Measurements from ENCODE around the gene SNRPB2. TPM values are rescaled to one million over a fixed set of nuclear protein-coding genes. Genes with fewer than 3 reads are reported as not detected.
A peak's percentile ranks its signal among the peaks of the same experiment; 100 is the strongest.

SNRPB2 gene
- 100 to 1,000 TPM in 1 of 3 donors, 10 to 100 TPM in 2; 82.3 to 112 (median 84.5) TPM for polyA plus RNA-seq

GRCh38 chr20:16729565-16730460, at the start of gene SNRPB2:
SNRPB2 (plus strand) TSS chr20:16730026; CDS start chr20:16731703, 1,677 bp downstream.
- no peaks in the 10 kb centered on the region for H3K9me3 Mint-ChIP-seq
- H3K4me1 Mint-ChIP-seq = peaks cover 50 to 60% of the 10 kb centered on the region in 2 donors
- H3K4me3 Mint-ChIP-seq = peak within 1 kb of the TSS; percentile 94 to 100 (median 99)
- peaks cover 4 to 15% (median 8%) of the 10 kb centered on the region in 3 donors for H3K27me3 Mint-ChIP-seq (ENCODE audit: low read depth in 3 of 3)
- H3K36me3 Mint-ChIP-seq = peaks cover 7 to 20% (median 8%) of the 10 kb centered on the region in 3 donors
- H3K27ac Mint-ChIP-seq = peak within 1 kb of the TSS; percentile 94 to 100 (median 100)
- DNase-seq = peak; percentile 86 to 90 (median 89)

DNA sequence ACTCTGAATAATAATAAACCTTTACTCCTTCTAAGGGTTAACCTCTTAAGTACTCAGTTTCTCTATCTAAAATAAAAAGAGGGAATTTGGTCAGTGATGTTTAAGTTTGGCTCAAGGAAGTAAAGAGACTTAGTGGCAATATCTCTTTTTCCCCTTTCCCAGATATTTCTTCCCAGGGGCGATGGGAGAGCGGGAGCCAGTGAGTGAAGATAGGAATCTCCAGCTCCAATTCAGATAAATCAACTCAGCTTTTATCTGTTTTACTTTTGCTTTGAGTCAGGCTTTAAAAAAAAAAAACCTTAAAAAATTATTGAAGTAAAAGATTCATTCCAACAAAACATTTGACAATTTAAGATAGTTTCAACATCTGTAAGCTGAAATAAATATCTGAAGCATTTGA, 45.4 kb upstream of the SNRPB2 start:
- Mint-ChIP-seq H3K4me3 (no peak overlapping the region), H3K36me3 (no peaks in the 10 kb centered on the region), H3K27me3 (ENCODE audit: low read depth in 3 of 3) (peaks cover 2% of the 10 kb centered on the region in 3 donors), H3K9me3 (peaks cover 0 to 3% (median 0%) of the 10 kb centered on the region in 6 donors), H3K27ac (no peak overlapping the region), H3K4me1 (no peaks in the 10 kb centered on the region)
- DNase-seq = no peak

DNA sequence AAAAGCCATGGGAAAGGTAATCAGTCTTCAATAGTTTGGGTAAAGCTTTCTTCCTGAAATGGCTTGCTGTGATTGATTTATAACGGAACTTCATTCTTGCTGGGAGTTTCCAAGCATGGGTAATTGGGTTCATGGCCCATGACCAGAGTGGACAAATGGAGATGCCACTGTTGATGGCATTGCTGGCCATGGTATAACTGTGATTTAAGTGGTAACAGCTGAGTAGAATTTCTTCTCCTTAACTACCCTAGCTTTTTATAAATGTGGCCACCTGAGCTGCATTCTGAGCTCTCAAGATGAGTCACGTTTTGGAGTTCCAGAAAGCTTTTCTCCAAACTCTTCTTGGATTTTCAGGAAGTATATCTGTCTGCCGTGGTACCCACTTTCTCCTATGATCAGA, 39.9 kb upstream of the SNRPB2 start:
- Mint-ChIP-seq H3K4me3 (no peak overlapping the region), H3K27ac (no peak overlapping the region), H3K36me3 (no peaks in the 10 kb centered on the region), H3K9me3 (peaks cover 0 to 3% (median 0%) of the 10 kb centered on the region in 6 donors), H3K27me3 (ENCODE audit: low read depth in 3 of 3) (peaks cover 2% of the 10 kb centered on the region in 3 donors), H3K4me1 (no peaks in the 10 kb centered on the region)
- no peak for DNase-seq

- H3K27me3 Mint-ChIP-seq (ENCODE audit: low read depth in 3 of 3) = peaks cover 2 to 5% (median 2%) of the 10 kb centered on the region in 3 donors
- H3K4me1 Mint-ChIP-seq = no peaks in the 10 kb centered on the region
- no peak for DNase-seq
- H3K36me3 Mint-ChIP-seq = no peaks in the 10 kb centered on the region
- H3K9me3 Mint-ChIP-seq = peaks cover 0 to 3% (median 0%) of the 10 kb centered on the region in 6 donors
- H3K4me3 Mint-ChIP-seq = no peak overlapping the region
- no peak overlapping the region for H3K27ac Mint-ChIP-seq
Observed at GRCh38 chr20:16691381-16691780, 38.4 kb upstream of the SNRPB2 start.

DNA sequence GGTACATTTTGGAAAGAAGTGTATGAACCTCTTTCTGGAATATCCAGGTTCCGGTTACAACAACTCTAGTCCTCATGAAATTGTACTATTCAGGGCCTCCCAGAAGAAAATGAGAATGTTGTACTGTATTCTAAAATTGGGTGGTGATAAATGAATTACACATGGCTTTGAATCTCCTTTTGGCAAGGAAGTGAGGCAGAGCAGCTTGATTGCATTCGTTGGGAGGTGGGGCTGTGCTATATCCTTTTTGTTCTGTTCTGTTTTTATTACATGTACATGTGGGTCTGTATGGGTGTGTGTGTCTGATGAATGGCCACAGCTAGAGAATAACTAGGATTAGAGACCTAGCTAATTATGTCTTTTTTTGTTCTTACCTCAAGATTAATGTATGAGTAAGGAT, 37.8 kb upstream of the SNRPB2 start:
- Mint-ChIP-seq H3K4me1 (no peaks in the 10 kb centered on the region), H3K4me3 (no peak overlapping the region), H3K9me3 (peaks cover 0 to 3% (median 0%) of the 10 kb centered on the region in 6 donors), H3K36me3 (no peaks in the 10 kb centered on the region), H3K27ac (no peak overlapping the region), H3K27me3 (ENCODE audit: low read depth in 3 of 3) (peaks cover 0 to 5% (median 2%) of the 10 kb centered on the region in 3 donors)
- no peak for DNase-seq

DNA sequence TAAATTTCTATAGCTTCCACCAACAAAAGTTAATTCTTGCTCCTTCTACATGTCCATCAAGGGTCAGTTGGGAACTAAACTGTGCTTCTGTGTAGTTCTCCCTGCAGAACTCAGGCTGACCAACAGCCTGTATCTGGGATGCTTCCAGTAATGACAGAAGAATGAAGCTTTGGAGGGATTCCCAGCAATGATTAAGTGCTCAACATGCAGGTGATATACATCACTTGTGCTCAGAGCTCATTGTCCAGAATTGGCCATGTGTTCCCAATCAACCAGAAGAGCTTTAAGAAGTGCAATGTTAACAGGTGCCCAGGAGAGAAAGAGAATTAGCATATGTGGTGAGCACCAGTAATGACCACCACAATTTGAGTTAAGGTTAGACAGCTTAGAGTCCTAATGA, 37.4 kb upstream of the SNRPB2 start:
- Mint-ChIP-seq H3K9me3 (peaks cover 0 to 3% (median 0%) of the 10 kb centered on the region in 6 donors), H3K4me3 (no peak overlapping the region), H3K4me1 (no peaks in the 10 kb centered on the region), H3K36me3 (no peaks in the 10 kb centered on the region), H3K27me3 (ENCODE audit: low read depth in 3 of 3) (peaks cover under 1 to 5% (median 2%) of the 10 kb centered on the region in 3 donors), H3K27ac (no peak overlapping the region)
- no peak for DNase-seq

DNA sequence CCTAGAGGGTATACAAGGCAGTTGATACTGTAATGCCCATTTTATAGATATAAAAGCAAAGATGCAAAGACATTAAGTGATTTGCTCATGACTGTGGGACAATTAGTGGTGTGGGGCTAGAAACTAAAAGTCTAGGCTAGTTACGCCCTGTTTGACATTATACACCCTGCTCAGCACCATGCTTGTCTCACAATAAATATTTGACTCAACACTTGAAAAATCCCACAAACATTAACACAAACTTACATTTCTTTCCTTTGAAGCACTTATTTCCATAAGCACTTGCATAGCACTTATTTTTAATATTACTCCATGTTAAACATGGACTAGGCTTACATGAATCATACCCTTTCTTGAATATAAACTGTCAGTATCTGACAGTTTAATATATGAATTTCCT, 36.5 kb upstream of the SNRPB2 start:
- Mint-ChIP-seq H3K36me3 (no peaks in the 10 kb centered on the region), H3K9me3 (peaks cover 0 to 3% (median 0%) of the 10 kb centered on the region in 6 donors), H3K27ac (no peak overlapping the region), H3K4me3 (no peak overlapping the region), H3K27me3 (ENCODE audit: low read depth in 3 of 3) (peaks cover 0 to 8% (median 5%) of the 10 kb centered on the region in 3 donors), H3K4me1 (no peaks in the 10 kb centered on the region)
- no peak for DNase-seq

DNA sequence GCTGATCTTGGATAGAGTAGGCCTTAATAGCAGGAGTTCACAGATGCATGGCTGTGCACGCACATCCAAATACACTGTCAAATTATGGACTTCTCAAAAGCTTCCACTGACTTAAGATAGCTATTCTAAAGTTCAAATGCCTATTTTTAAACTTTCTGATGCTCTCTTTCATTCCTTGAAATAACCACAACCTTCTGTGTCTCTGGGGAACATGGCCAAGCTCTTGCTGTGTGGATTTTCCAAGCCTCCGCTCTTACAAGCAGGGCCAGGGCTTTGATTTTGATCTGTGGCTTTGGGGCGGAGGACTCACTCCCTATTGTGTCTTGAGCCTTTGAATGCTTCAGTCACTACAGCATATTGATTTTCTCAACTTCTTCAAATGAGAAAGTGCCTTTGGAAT, 35.7 kb upstream of the SNRPB2 start:
- no peaks in the 10 kb centered on the region for H3K9me3 Mint-ChIP-seq
- DNase-seq = no peak
- no peak overlapping the region for H3K27ac Mint-ChIP-seq
- no peak overlapping the region for H3K4me3 Mint-ChIP-seq
- H3K36me3 Mint-ChIP-seq = no peaks in the 10 kb centered on the region
- H3K4me1 Mint-ChIP-seq = no peaks in the 10 kb centered on the region
- peaks cover 0 to 8% (median 5%) of the 10 kb centered on the region in 3 donors for H3K27me3 Mint-ChIP-seq (ENCODE audit: low read depth in 3 of 3)

DNA sequence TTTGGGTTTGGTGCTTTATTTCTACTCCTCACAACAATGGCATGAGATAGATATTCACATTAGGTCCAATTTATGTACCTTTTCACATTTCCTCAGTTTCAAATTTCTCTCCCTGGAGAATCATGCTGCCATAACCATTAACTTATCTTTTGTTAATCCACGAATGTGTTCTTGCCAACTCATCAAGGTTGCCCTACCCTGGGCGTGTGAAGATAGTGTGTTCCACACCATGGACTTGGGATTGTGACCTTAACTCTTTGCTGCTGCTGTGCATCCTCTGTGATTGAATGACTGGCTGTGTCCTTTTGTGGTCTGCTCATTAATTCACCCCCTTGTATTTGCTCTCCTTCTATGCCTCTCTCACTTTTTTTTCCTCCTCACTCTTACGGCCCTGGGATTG, 34.2 kb upstream of the SNRPB2 start:
- Mint-ChIP-seq H3K27me3 (ENCODE audit: low read depth in 3 of 3) (peaks cover 1 to 8% (median 5%) of the 10 kb centered on the region in 3 donors), H3K27ac (no peak overlapping the region), H3K4me1 (no peaks in the 10 kb centered on the region), H3K4me3 (no peak overlapping the region), H3K9me3 (no peaks in the 10 kb centered on the region), H3K36me3 (no peaks in the 10 kb centered on the region)
- DNase-seq = no peak

GRCh38 chr20:16699293-16699692, 30.5 kb upstream of the SNRPB2 start:
- Mint-ChIP-seq H3K27ac (no peak overlapping the region), H3K36me3 (no peaks in the 10 kb centered on the region), H3K9me3 (no peaks in the 10 kb centered on the region), H3K4me1 (no peaks in the 10 kb centered on the region), H3K27me3 (ENCODE audit: low read depth in 3 of 3) (peaks cover 4 to 10% (median 8%) of the 10 kb centered on the region in 3 donors), H3K4me3 (no peak overlapping the region)
- DNase-seq = no peak

- no peaks in the 10 kb centered on the region for H3K36me3 Mint-ChIP-seq
- peak; percentile 3 to 11 (median 7) for DNase-seq
- no peak overlapping the region for H3K27ac Mint-ChIP-seq
- H3K4me1 Mint-ChIP-seq = no peaks in the 10 kb centered on the region
- H3K4me3 Mint-ChIP-seq = no peak overlapping the region
- peaks cover 2 to 10% (median 10%) of the 10 kb centered on the region in 3 donors for H3K27me3 Mint-ChIP-seq (ENCODE audit: low read depth in 3 of 3)
- H3K9me3 Mint-ChIP-seq = peaks cover 0 to 2% (median 0%) of the 10 kb centered on the region in 6 donors
Observed at GRCh38 chr20:16701296-16701695, 28.5 kb upstream of the SNRPB2 start.

GRCh38 chr20:16703570-16703969, 26.3 kb upstream of the SNRPB2 start:
- H3K4me1 Mint-ChIP-seq = peaks cover 7% of the 10 kb centered on the region in 2 donors
- peaks cover 4 to 16% (median 8%) of the 10 kb centered on the region in 3 donors for H3K27me3 Mint-ChIP-seq (ENCODE audit: low read depth in 3 of 3)
- H3K36me3 Mint-ChIP-seq = peaks cover 0 to 4% (median 3%) of the 10 kb centered on the region in 3 donors
- H3K9me3 Mint-ChIP-seq = peaks cover 0 to 2% (median 0%) of the 10 kb centered on the region in 6 donors
- DNase-seq = no peak
- H3K4me3 Mint-ChIP-seq = no peak overlapping the region
- H3K27ac Mint-ChIP-seq = no peak overlapping the region

- Mint-ChIP-seq H3K9me3 (peaks cover 0 to 2% (median 0%) of the 10 kb centered on the region in 6 donors), H3K27me3 (ENCODE audit: low read depth in 3 of 3) (peaks cover 6 to 14% (median 6%) of the 10 kb centered on the region in 3 donors), H3K27ac (no peak overlapping the region), H3K4me1 (peaks cover 18 to 19% of the 10 kb centered on the region in 2 donors), H3K4me3 (no peak overlapping the region), H3K36me3 (peaks cover 0 to 4% (median 3%) of the 10 kb centered on the region in 3 donors)
- DNase-seq = no peak
Observed at GRCh38 chr20:16707674-16708073, 22.2 kb upstream of the SNRPB2 start.

DNA sequence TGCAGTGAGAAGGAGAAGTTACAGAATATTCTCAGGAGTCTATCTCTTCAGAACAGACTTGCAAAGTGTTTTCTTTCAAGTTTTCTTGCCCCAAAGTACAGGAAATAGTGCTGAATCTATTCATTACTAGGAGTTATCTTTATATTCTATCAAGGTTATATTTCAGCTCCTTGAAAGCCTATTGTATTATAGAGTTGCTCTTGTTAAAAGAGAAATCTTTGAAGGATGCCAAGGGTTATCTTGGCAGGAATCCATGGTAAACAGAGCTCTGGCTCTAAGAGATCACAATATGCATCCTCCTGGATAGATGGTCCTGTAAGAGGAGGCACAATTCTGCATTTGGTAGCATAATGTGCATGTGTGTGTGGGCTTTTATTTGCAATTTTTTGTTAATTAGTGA, 21.2 kb upstream of the SNRPB2 start:
- H3K9me3 Mint-ChIP-seq = peaks cover 0 to 2% (median 0%) of the 10 kb centered on the region in 6 donors
- H3K27ac Mint-ChIP-seq = peak overlapping the region in 3 of 6 donors; percentile 2 to 23 (median 12)
- peaks cover 0 to 4% (median 3%) of the 10 kb centered on the region in 3 donors for H3K36me3 Mint-ChIP-seq
- H3K4me1 Mint-ChIP-seq = peaks cover 18 to 19% of the 10 kb centered on the region in 2 donors
- peak overlapping the region in 4 of 5 donors; percentile 21 to 72 (median 45) for H3K4me3 Mint-ChIP-seq
- H3K27me3 Mint-ChIP-seq (ENCODE audit: low read depth in 3 of 3) = peaks cover 6 to 13% (median 6%) of the 10 kb centered on the region in 3 donors
- DNase-seq = no peak
